HepG2 (cell line): ENCODE data around the gene WDR49.

Source experiments
- ASH2L ChIP-seq: fragments of 300-600, 200-600 bp; sonication (generic); IDR thresholded peaks from 2 replicates; pipeline ENCODE4 v1.7.0; 2017; ENCODE audit warnings: low read depth, mild to moderate bottlenecking, moderate library complexity, mixed read lengths, low read length; ENCODE audit not compliant: insufficient read length
- ATF4 ChIP-seq, 2 experiments: fragments of 450-650 bp in 1 of 2; sonication (generic) in 1 of 2; formaldehyde crosslinking; IDR thresholded peaks; 2 replicates each; pipeline versions ENCODE4 v1.5.0 to v1.8.0; 2020 to 2022; ENCODE audit warnings: mild to moderate bottlenecking in 1 of 2, missing genetic modification reagents in 1 of 2
- CTCF ChIP-seq: sonication (generic); formaldehyde crosslinking; IDR thresholded peaks from 2 replicates; pipeline ENCODE4 v1.5.0; 2020; ENCODE audit warnings: mild to moderate bottlenecking, missing genetic modification reagents, moderate library complexity
- EHMT2 ChIP-seq: fragments of 200-600 bp; sonication (generic); IDR thresholded peaks from 2 replicates; pipeline ENCODE4 v1.7.0; 2017; ENCODE audit warnings: antibody characterized with exemption, low read depth, low read length, borderline replicate concordance
- HCFC1 ChIP-seq: fragments of 150-350 bp; IDR thresholded peaks from 2 replicates; pipeline ENCODE4 v1.6.1; 2014; ENCODE audit warnings: low read depth, low read length
- HDAC1 ChIP-seq: sonication (generic); formaldehyde crosslinking; IDR thresholded peaks from 2 replicates; pipeline ENCODE4 v1.5.1; 2020; ENCODE audit warnings: mild to moderate bottlenecking, missing genetic modification reagents
- NBN ChIP-seq: fragments of 450-650 bp; conservative IDR thresholded peaks from 2 replicates; pipeline ENCODE4 v1.6.1; 2017
- NFKBIZ ChIP-seq: IDR thresholded peaks from 2 replicates; pipeline ENCODE4 v1.6.1; 2018; ENCODE audit warnings: missing genetic modification reagents, missing compliant biosample characterization
- TCF7L2 ChIP-seq: IDR thresholded peaks from 2 replicates; pipeline ENCODE4 v1.6.1; 2011; ENCODE audit warnings: mild to moderate bottlenecking, low read depth, low read length, moderate library complexity
- TRIM24 ChIP-seq: sonication (generic); formaldehyde crosslinking; IDR thresholded peaks from 2 replicates; pipeline ENCODE4 v1.8.0; 2022; ENCODE audit warnings: mild to moderate bottlenecking, missing genetic modification reagents
- ZKSCAN5 ChIP-seq: sonication (generic); formaldehyde crosslinking; IDR thresholded peaks from 2 replicates; pipeline ENCODE4 v1.5.1; 2020; ENCODE audit warnings: mild to moderate bottlenecking, missing genetic modification reagents
- ZSCAN5A ChIP-seq: sonication (generic); formaldehyde crosslinking; IDR thresholded peaks from 2 replicates; pipeline ENCODE4 v1.8.0; 2022; ENCODE audit warnings: mild to moderate bottlenecking, missing genetic modification reagents, borderline replicate concordance

GRCh38 chr3:167489571-167489970 is 164.2 kb downstream of the WDR49 start:
- TF ChIP-seq ZKSCAN5 (CRISPR knock-in tag) (no peak), EHMT2 (no peak), TCF7L2 (no peak), CTCF (no peak), HDAC1 (CRISPR knock-in tag) (no peak), ATF4 (CRISPR knock-in tag; IDR thresholded peaks at IDR 0.05) (no peak), HCFC1 (no peak), NBN (no peak), TRIM24 (no peak), NFKBIZ (no peak), ZSCAN5A (no peak), ASH2L (no peak)
